Progenitor cell of endocrine pancreas (in vitro differentiated cells): Measurements from ENCODE around the gene NAV3. TPM values are rescaled to one million over a fixed set of nuclear protein-coding genes. Genes with fewer than 3 reads are reported as not detected.

Source experiments
- DNase-seq: peaks from one replicate; pipeline ENCODE4 v3.0.0; 2021; ENCODE audit warnings: low spot score; ENCODE audit not compliant: unreplicated experiment
- H3K27ac Mint-ChIP-seq: 2 replicates; pipeline ENCODE4 v1.8.0; 2021; ENCODE audit warnings: mild to moderate bottlenecking, moderate library complexity, mixed read lengths
- H3K27me3 Mint-ChIP-seq: 2 replicates; pipeline ENCODE4 v1.8.0; 2021; ENCODE audit warnings: mixed read lengths
- H3K36me3 Mint-ChIP-seq: 2 replicates; pipeline ENCODE4 v1.8.0; 2022; ENCODE audit warnings: mixed read lengths; ENCODE audit not compliant: insufficient read depth
- H3K4me1 Mint-ChIP-seq: 2 replicates; pipeline ENCODE4 v1.8.0; 2021; ENCODE audit warnings: low read depth, mixed read lengths
- H3K4me3 Mint-ChIP-seq: 2 replicates; pipeline ENCODE4 v1.8.0; 2021; ENCODE audit warnings: low read depth, mild to moderate bottlenecking, moderate library complexity, mixed read lengths
- H3K9me3 Mint-ChIP-seq: 2 replicates; pipeline ENCODE4 v1.8.0; 2021; ENCODE audit warnings: low read depth, mixed read lengths
- total RNA-seq: library from RNA; stranded (reverse); gene quantifications from 2 replicates; pipeline ENCODE4 v1.2.1, GENCODE V29; 2021
- TF ChIP-seq, protein P1 (sequence below): fragments of 200-600 bp; sonication (generic); IDR thresholded peaks from one replicate; pipeline ENCODE4 v1.5.0; 2021; ENCODE audit warnings: antibody characterized with exemption, mild to moderate bottlenecking; ENCODE audit not compliant: unreplicated experiment

Gene NAV3
- total RNA-seq, 1 donor from 2014 or later = 11.5 TPM

DNA sequence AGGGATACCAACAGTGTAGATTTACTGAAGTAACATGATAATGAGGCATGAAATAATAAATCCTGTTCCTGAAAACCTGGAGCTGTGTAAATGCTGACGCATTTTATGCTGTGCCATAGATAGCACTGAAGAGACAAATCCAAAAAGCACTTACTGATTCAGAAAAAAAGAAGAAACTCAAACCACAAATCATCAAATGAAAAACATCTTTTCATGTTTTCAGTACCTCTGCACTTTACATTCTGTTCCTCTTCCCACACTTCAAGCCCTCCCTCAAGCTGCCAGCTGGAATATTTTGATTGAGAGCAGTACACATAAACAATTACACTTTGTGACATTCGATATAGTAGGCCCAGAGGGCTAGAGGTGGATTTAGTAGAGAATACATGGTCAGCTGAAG lies 362.3 kb downstream of the NAV3 start:
- H3K36me3 Mint-ChIP-seq = no peaks in the 10 kb centered on the region
- no peak overlapping the region for H3K27ac Mint-ChIP-seq
- DNase-seq = no peak
- no peak overlapping the region for H3K4me3 Mint-ChIP-seq
- no peaks in the 10 kb centered on the region for H3K9me3 Mint-ChIP-seq
- H3K27me3 Mint-ChIP-seq = no peaks in the 10 kb centered on the region
- TF ChIP-seq, protein P1, sequence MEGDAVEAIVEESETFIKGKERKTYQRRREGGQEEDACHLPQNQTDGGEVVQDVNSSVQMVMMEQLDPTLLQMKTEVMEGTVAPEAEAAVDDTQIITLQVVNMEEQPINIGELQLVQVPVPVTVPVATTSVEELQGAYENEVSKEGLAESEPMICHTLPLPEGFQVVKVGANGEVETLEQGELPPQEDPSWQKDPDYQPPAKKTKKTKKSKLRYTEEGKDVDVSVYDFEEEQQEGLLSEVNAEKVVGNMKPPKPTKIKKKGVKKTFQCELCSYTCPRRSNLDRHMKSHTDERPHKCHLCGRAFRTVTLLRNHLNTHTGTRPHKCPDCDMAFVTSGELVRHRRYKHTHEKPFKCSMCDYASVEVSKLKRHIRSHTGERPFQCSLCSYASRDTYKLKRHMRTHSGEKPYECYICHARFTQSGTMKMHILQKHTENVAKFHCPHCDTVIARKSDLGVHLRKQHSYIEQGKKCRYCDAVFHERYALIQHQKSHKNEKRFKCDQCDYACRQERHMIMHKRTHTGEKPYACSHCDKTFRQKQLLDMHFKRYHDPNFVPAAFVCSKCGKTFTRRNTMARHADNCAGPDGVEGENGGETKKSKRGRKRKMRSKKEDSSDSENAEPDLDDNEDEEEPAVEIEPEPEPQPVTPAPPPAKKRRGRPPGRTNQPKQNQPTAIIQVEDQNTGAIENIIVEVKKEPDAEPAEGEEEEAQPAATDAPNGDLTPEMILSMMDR = no peak
- H3K4me1 Mint-ChIP-seq = no peaks in the 10 kb centered on the region

DNA sequence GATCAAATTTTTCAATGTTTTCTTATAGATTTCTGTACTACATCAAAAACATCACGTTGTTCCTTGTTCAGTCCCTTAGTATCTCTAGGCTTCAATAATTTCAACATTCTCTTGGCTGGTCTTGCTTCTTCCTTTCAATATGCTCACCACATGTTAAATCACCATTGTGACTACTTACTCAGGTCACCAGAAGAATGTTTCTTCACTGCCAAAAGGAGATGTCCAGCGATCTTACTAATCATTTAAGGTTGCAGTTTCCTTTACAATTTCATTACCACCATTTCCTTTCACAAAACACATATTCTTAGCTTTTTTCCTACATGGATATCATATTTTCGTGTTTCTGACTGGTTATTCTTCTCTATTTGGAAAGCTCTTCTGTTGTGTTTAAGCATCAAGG lies 363.8 kb downstream of the NAV3 start:
- Mint-ChIP-seq H3K4me1 (no peaks in the 10 kb centered on the region), H3K27ac (no peak overlapping the region), H3K27me3 (no peaks in the 10 kb centered on the region), H3K4me3 (no peak overlapping the region), H3K9me3 (no peaks in the 10 kb centered on the region), H3K36me3 (no peaks in the 10 kb centered on the region)
- DNase-seq = no peak
- TF ChIP-seq, protein P1 = no peak

DNA sequence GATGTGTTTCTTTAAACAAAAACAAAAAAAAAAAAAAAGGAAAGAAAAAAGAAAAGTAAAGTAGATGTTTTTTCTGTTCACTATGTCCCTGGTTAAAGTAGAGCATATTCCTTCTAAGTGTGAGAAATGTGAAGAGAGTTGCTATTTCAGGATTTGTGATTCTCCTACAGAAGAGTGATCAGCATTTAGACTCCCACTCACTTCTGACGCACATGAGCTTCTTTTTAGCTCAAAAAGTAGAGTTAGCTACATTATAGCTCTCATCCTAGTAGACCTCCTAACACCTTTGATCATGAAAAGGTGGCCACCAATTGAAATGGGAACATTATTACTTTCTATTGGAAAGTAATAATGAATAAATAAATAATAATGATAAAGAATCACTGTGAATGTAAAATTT lies 368.2 kb downstream of the NAV3 start:
- no peaks in the 10 kb centered on the region for H3K4me1 Mint-ChIP-seq
- H3K27ac Mint-ChIP-seq = no peak overlapping the region
- H3K27me3 Mint-ChIP-seq = no peaks in the 10 kb centered on the region
- TF ChIP-seq, protein P1 = no peak
- no peak overlapping the region for H3K4me3 Mint-ChIP-seq
- no peaks in the 10 kb centered on the region for H3K9me3 Mint-ChIP-seq
- no peaks in the 10 kb centered on the region for H3K36me3 Mint-ChIP-seq
- DNase-seq = no peak

DNA sequence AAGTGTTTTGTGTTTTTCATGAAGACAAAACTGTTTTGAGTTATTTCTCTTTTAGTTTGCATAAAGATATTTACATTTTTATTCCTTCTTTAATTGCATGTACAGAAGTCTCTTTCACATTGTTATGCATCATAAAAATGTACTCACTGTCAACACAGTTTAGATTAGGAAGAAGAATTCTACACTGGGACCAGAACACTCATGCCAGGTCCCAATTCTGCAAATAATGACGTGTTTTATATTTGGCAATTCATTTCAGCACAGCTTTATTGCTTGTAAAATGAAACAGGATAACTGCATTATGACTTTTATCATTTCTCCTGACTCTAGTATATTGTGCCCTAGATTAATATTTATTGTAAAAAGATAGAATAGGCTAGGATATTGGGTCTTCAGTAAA lies 369.2 kb downstream of the NAV3 start:
- TF ChIP-seq, protein P1 = no peak
- no peak for DNase-seq
- Mint-ChIP-seq H3K9me3 (no peaks in the 10 kb centered on the region), H3K27ac (no peak overlapping the region), H3K4me3 (no peak overlapping the region), H3K4me1 (no peaks in the 10 kb centered on the region), H3K27me3 (no peaks in the 10 kb centered on the region), H3K36me3 (no peaks in the 10 kb centered on the region)

DNA sequence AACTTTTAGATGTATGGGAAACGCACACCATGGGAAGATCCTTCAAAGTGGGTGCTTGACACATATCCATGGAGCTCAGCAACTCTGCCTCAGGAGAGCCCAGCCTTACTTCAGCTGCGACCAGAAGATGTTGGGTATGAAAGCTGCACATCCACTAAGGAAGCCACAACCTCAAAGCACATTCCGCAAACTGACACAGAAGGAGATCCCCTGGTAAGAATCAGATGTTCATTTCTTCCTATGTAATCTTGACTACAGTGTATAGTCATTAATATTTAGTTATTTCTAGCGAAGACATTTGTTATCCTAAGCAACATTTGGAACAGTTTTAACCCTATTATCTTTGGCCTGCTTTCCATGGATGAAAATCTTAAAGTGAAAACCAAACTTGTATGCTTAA lies 374.2 kb downstream of the NAV3 start:
- Mint-ChIP-seq H3K27ac (no peak overlapping the region), H3K36me3 (no peaks in the 10 kb centered on the region), H3K4me3 (no peak overlapping the region), H3K27me3 (no peaks in the 10 kb centered on the region), H3K9me3 (no peaks in the 10 kb centered on the region), H3K4me1 (no peaks in the 10 kb centered on the region)
- no peak for DNase-seq
- TF ChIP-seq, protein P1 = no peak

DNA sequence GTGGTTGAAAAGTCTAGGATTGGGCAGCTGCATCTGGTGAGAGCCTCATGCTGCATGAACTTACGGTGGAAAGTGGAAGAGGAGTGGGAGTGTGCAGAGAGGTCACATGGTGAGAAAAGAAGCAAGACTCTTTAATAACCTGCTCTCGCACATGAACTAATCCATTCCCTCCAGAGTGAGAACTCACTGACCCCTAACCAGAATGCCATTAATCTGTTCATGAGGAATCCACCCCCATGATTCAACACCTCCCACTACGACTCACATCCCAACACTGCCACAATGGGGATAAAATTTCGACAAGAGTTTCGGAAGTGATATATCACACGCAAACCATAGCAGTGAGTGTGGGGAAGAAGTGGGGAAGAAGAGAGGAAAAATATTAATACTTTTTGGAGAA lies 377.4 kb downstream of the NAV3 start:
- Mint-ChIP-seq H3K36me3 (no peaks in the 10 kb centered on the region), H3K27ac (no peak overlapping the region), H3K9me3 (no peaks in the 10 kb centered on the region), H3K4me3 (no peak overlapping the region), H3K27me3 (no peaks in the 10 kb centered on the region), H3K4me1 (no peaks in the 10 kb centered on the region)
- TF ChIP-seq, protein P1 = no peak
- no peak for DNase-seq
